NT2/D1 (cell line): ENCODE measurements around the gene ATXN2L.
"Not testable (repeated sequence)": the region's sequence is repeated elsewhere in the genome, so short reads cannot be mapped to it uniquely, and the experiment has no call there.

Experiments used
- DNase-seq: peaks from one replicate; pipeline ENCODE4 v3.0.0-alpha.2; 2011; ENCODE audit warnings: low read depth, low spot score
- H3K27me3 ChIP-seq: 2 replicates; pipeline ENCODE4 v1.6.0; 2011; ENCODE audit warnings: mild to moderate bottlenecking; ENCODE audit not compliant: insufficient read length, insufficient read depth
- H3K36me3 ChIP-seq: 2 replicates; pipeline ENCODE4 v1.6.1; 2011; ENCODE audit warnings: mild to moderate bottlenecking, low read length, mixed read lengths; ENCODE audit not compliant: insufficient read depth, insufficient read length
- H3K4me1 ChIP-seq: 2 replicates; pipeline ENCODE4 v1.5.1; 2011; ENCODE audit not compliant: insufficient read depth, insufficient read length
- H3K4me3 ChIP-seq: 2 replicates; pipeline ENCODE4 v1.5.1; 2011; ENCODE audit warnings: low read depth; ENCODE audit not compliant: insufficient read length
- H3K9ac ChIP-seq: 2 replicates; pipeline ENCODE4 v1.6.0; 2011; ENCODE audit warnings: low read depth; ENCODE audit not compliant: insufficient read length
- H3K9me3 ChIP-seq: 2 replicates; pipeline ENCODE4 v1.5.1; 2011; ENCODE audit warnings: mild to moderate bottlenecking, low read length; ENCODE audit not compliant: insufficient read depth
- SUZ12 ChIP-seq: IDR thresholded peaks from 2 replicates; pipeline ENCODE4 v1.6.1; 2011; ENCODE audit not compliant: insufficient read length, insufficient read depth; ENCODE audit errors: extremely low read depth
- YY1 ChIP-seq: IDR thresholded peaks from 2 replicates; pipeline ENCODE4 v1.6.1; 2011; ENCODE audit not compliant: insufficient read length, insufficient read depth
- ZNF274 ChIP-seq: IDR thresholded peaks from 2 replicates; pipeline ENCODE4 v1.6.1; 2011; ENCODE audit warnings: mild to moderate bottlenecking, low read depth, low read length

ATXN2L gene

GRCh38 chr16:28822520-28823290, at the start of gene ATXN2L:
TSS of gene ATXN2L (plus strand) at chr16:28822999. CDS start at chr16:28823260, 261 bp downstream.
- no peaks in the 10 kb centered on the region for H3K9me3 ChIP-seq
- H3K9ac ChIP-seq = peak within 1 kb of the TSS; percentile 96
- peak; percentile 89 for DNase-seq
- peak within 1 kb of the TSS; percentile 80 for H3K4me3 ChIP-seq
- H3K4me1 ChIP-seq = peaks cover 5% of the 10 kb centered on the region
- H3K36me3 ChIP-seq = peaks cover 41% of the 10 kb centered on the region
- H3K27me3 ChIP-seq = no peaks in the 10 kb centered on the region
- TF ChIP-seq ZNF274 (no peak), YY1 (no peak), SUZ12 (no peak)

GRCh38 chr16:28781697-28782096, 41.1 kb upstream of the ATXN2L start:
- not testable (repeated sequence) for H3K9me3 ChIP-seq, H3K4me1 ChIP-seq, H3K4me3 ChIP-seq, H3K36me3 ChIP-seq, H3K27me3 ChIP-seq, H3K9ac ChIP-seq, DNase-seq

GRCh38 chr16:28782357-28782756, 40.4 kb upstream of the ATXN2L start:
- H3K4me1 ChIP-seq, H3K27me3 ChIP-seq, H3K9me3 ChIP-seq, H3K4me3 ChIP-seq, H3K9ac ChIP-seq, DNase-seq, H3K36me3 ChIP-seq: not testable (repeated sequence)

GRCh38 chr16:28802235-28803019, 20.4 kb upstream of the ATXN2L start:
- H3K4me3 ChIP-seq, DNase-seq, H3K9me3 ChIP-seq, H3K9ac ChIP-seq, H3K27me3 ChIP-seq, H3K36me3 ChIP-seq, H3K4me1 ChIP-seq: not testable (repeated sequence)

GRCh38 chr16:28807445-28808120, 15.2 kb upstream of the ATXN2L start:
- H3K4me1 ChIP-seq, H3K4me3 ChIP-seq, H3K36me3 ChIP-seq, DNase-seq, H3K9me3 ChIP-seq, H3K9ac ChIP-seq, H3K27me3 ChIP-seq: not testable (repeated sequence)

- Histone ChIP-seq H3K36me3 (peaks cover 14% of the 10 kb centered on the region), H3K27me3 (no peaks in the 10 kb centered on the region), H3K4me3 (no peak overlapping the region), H3K4me1 (peaks cover 3% of the 10 kb centered on the region), H3K9me3 (no peaks in the 10 kb centered on the region; the same call in 1 of the 2 replicates), H3K9ac (no peak overlapping the region)
- DNase-seq = no peak
- no peak for TF ChIP-seq SUZ12
- no peak for TF ChIP-seq ZNF274
- no peak for TF ChIP-seq YY1
Measured at GRCh38 chr16:28820016-28820415, 2.8 kb upstream of the ATXN2L start.

- H3K9me3 ChIP-seq, DNase-seq, H3K4me3 ChIP-seq: not testable (repeated sequence)
Measured at GRCh38 chr16:28820546-28820945, 2.3 kb upstream of the ATXN2L start.

More at GRCh38 chr16:28820546-28820945, 2.3 kb upstream of the ATXN2L start:
- peaks cover 20% of the 10 kb centered on the region for H3K36me3 ChIP-seq
- H3K4me1 ChIP-seq, H3K27me3 ChIP-seq, H3K9ac ChIP-seq: not testable (repeated sequence)
